SK-N-SH treated with all-trans-retinoic acid at 6 μM for 48 hours (cell line): ENCODE results near the gene RAB4B.

Source experiments
- ATAC-seq: fragments of 200-7000 bp; cut with Tn5 transposase; 3 replicates; pipeline ENCODE4 v1.9.1; 2020; ENCODE audit warnings: mild to moderate bottlenecking, moderate library complexity
- ARNTL ChIP-seq: fragments of 450-650 bp; formaldehyde crosslinking; IDR thresholded peaks from 2 replicates; pipeline ENCODE4 v1.5.0; 2020; ENCODE audit warnings: low read depth, mild to moderate bottlenecking, moderate library complexity, borderline replicate concordance
- CREB5 ChIP-seq: fragments of 250-450 bp; sonication (Bioruptor Pico); IDR thresholded peaks from 2 replicates; pipeline ENCODE4 v1.5.1; 2020; ENCODE audit warnings: low read depth, mild to moderate bottlenecking, moderate library complexity
- CSDC2 ChIP-seq: fragments of 250-450 bp; sonication (Bioruptor Pico); IDR thresholded peaks from 2 replicates; pipeline ENCODE4 v1.5.0; 2020; ENCODE audit warnings: mild to moderate bottlenecking, moderate library complexity
- CSRNP3 ChIP-seq: fragments of 250-450 bp; sonication (Bioruptor Pico); IDR thresholded peaks from 2 replicates; pipeline ENCODE4 v1.5.1; 2021; ENCODE audit warnings: mild to moderate bottlenecking, moderate library complexity
- ESRRG ChIP-seq: fragments of 250-450 bp; sonication (Bioruptor Pico); IDR thresholded peaks from 2 replicates; pipeline ENCODE4 v1.6.1; 2021; ENCODE audit warnings: mild to moderate bottlenecking
- GLIS3 ChIP-seq: fragments of 250-450 bp; sonication (Bioruptor Pico); IDR thresholded peaks from 2 replicates; pipeline ENCODE4 v1.5.0; 2020; ENCODE audit warnings: mild to moderate bottlenecking, moderate library complexity
- ISL1 ChIP-seq: fragments of 250-450 bp; sonication (Bioruptor Pico); IDR thresholded peaks from 2 replicates; pipeline ENCODE4 v2.1.2; 2022; ENCODE audit warnings: mild to moderate bottlenecking, moderate library complexity
- OSR1 ChIP-seq: fragments of 250-450 bp; sonication (Bioruptor Pico); IDR thresholded peaks from 2 replicates; pipeline ENCODE4 v1.8.0; 2022; ENCODE audit warnings: moderate library complexity, mild to moderate bottlenecking, inconsistent platforms
- PATZ1 ChIP-seq: fragments of 250-450 bp; sonication (Bioruptor Pico); IDR thresholded peaks from 2 replicates; pipeline ENCODE4 v1.8.0; 2020; ENCODE audit warnings: mild to moderate bottlenecking, moderate library complexity, borderline replicate concordance
- POU6F1 ChIP-seq: fragments of 250-450 bp; sonication (Bioruptor Pico); IDR thresholded peaks from 2 replicates; pipeline ENCODE4 v1.8.0; 2021; ENCODE audit warnings: low read depth, mild to moderate bottlenecking, moderate library complexity, borderline replicate concordance
- RARB ChIP-seq: fragments of 250-450 bp; sonication (Bioruptor Pico); IDR thresholded peaks from 2 replicates; pipeline ENCODE4 v1.8.0; 2021; ENCODE audit warnings: mild to moderate bottlenecking, moderate library complexity
- TOX ChIP-seq: fragments of 250-450 bp; sonication (Bioruptor Pico); IDR thresholded peaks from 2 replicates; pipeline ENCODE4 v1.8.0; 2021; ENCODE audit warnings: mild to moderate bottlenecking, moderate library complexity, borderline replicate concordance
- TSHZ2 ChIP-seq: fragments of 250-450 bp; sonication (Bioruptor Pico); IDR thresholded peaks from 2 replicates; pipeline ENCODE4 v1.5.0; 2020; ENCODE audit warnings: mild to moderate bottlenecking, moderate library complexity
- ZC3H10 ChIP-seq: fragments of 250-450 bp; sonication (Bioruptor Pico); IDR thresholded peaks from 2 replicates; pipeline ENCODE4 v1.5.1; 2021; ENCODE audit warnings: mild to moderate bottlenecking, moderate library complexity
- ZFP30 ChIP-seq: fragments of 450-650 bp; formaldehyde crosslinking; IDR thresholded peaks from 2 replicates; pipeline ENCODE4 v1.5.0; 2022; ENCODE audit warnings: mild to moderate bottlenecking, moderate library complexity
- ZNF8 ChIP-seq: fragments of 450-650 bp; formaldehyde crosslinking; IDR thresholded peaks from 2 replicates; pipeline ENCODE4 v1.5.0; 2020; ENCODE audit warnings: mild to moderate bottlenecking, moderate library complexity

Gene RAB4B

GRCh38 chr19:40808021-40808325 lies 29.9 kb downstream of the RAB4B start (continued):
- TF ChIP-seq TSHZ2 (CRISPR knock-in tag), result no peak
- TF ChIP-seq ZNF8 (CRISPR knock-in tag), result no peak
- no peak for TF ChIP-seq TOX (CRISPR knock-in tag)
- TF ChIP-seq ESRRG (CRISPR knock-in tag), result no peak

- ATAC-seq, result no peak
- TF ChIP-seq TOX (CRISPR knock-in tag) (no peak), OSR1 (CRISPR knock-in tag) (no peak), CSDC2 (CRISPR knock-in tag) (no peak), ISL1 (CRISPR knock-in tag) (no peak), CSRNP3 (CRISPR knock-in tag) (no peak), GLIS3 (CRISPR knock-in tag) (no peak), ARNTL (CRISPR knock-in tag) (no peak), PATZ1 (CRISPR knock-in tag) (no peak)
Measured at GRCh38 chr19:40808497-40808896, 30.4 kb downstream of the RAB4B start.

- no peak for TF ChIP-seq ARNTL (CRISPR knock-in tag)
- no peak for TF ChIP-seq ZNF8 (CRISPR knock-in tag)
- no peak for TF ChIP-seq TOX (CRISPR knock-in tag)
- TF ChIP-seq ESRRG (CRISPR knock-in tag), result no peak
- no peak for TF ChIP-seq ZFP30 (CRISPR knock-in tag)
- TF ChIP-seq CREB5 (CRISPR knock-in tag), result no peak
- ATAC-seq, result no peak
Measured at GRCh38 chr19:40809358-40810086, 31.5 kb downstream of the RAB4B start.

GRCh38 chr19:40810160-40810559 lies 32.1 kb downstream of the RAB4B start:
- ATAC-seq, result no peak
- TF ChIP-seq OSR1 (CRISPR knock-in tag), result no peak
- no peak for TF ChIP-seq RARB
- TF ChIP-seq TSHZ2 (CRISPR knock-in tag), result no peak
- TF ChIP-seq ZFP30 (CRISPR knock-in tag), result no peak
- no peak for TF ChIP-seq POU6F1 (CRISPR knock-in tag)
- TF ChIP-seq CSRNP3 (CRISPR knock-in tag), result no peak
- no peak for TF ChIP-seq ZC3H10 (CRISPR knock-in tag)

GRCh38 chr19:40810649-40811408 lies 32.8 kb downstream of the RAB4B start:
- ATAC-seq, result peak; percentile 69
